Measurements from ENCODE around the gene JDP2. TPM values are rescaled to one million over a fixed set of nuclear protein-coding genes. Genes with fewer than 3 reads are reported as not detected.
"Not testable (repeated sequence)": the region's sequence is repeated elsewhere in the genome, so short reads cannot be mapped to it uniquely, and the experiment has no call there.

The JDP2 gene, protein sequence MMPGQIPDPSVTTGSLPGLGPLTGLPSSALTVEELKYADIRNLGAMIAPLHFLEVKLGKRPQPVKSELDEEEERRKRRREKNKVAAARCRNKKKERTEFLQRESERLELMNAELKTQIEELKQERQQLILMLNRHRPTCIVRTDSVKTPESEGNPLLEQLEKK
- 1 to 10 TPM; 2.4 to 2.6 TPM for total RNA-seq

DNA sequence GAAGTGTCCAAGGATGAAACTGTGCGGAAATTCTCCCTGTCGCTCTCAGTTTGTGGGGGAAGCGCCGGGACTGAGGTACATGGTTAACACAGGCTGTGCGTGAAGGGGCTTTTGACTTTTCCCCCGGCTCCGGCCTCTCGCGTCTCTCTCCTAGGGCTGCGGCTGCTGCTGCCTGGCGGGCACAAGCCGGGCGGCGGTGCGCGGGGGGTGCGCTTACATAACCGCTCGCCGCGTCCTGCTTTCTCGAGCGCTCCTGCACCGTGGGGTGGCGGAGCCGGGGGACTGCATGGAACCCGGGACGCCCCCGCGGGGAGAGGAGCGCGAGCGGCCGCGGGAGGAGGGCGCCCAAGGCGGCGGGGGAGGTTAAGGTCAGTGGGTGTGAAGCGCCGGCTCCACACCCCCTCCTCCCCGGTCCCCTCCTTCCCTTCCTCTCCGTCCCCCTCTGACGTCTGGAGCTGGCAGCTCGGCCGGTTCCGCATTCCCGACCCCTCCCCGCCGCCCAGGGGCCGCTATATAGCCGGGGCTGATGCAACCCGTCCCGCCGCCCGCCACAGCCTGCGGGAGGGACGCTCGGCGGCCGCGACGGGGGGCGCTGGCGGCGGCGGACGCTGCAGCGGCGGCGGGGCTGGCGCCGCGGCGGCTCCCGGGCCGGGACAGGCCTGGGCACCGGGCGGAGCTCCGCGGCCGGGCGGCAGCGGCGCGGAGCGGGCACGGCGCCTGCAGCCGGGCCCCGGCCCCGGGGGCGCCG lies at the start of gene JDP2:
Gene JDP2 (plus strand): TSS at position 541 of the 748 bp plus-strand sequence. CDS start 9,899 bp downstream, outside the sequence.
- POLR2A ChIA-PET, result interaction anchor here (0.6 kb wide), 1 partner anchor 10 kb away, joined by 3 read pairs; no protein-coding TSS in a partner anchor
- CTCF ChIA-PET, result interaction anchor here (0.6 to 1.0 kb wide), 2 partner anchors 13 to 299 kb away, joined by 3 to 4 read pairs; no protein-coding TSS in a partner anchor
- intact Hi-C loops (cut with DNase I, micrococcal nuclease), result loop anchor here (5.0 kb wide), 2 partner anchors 65 to 135 kb away; no protein-coding TSS in a partner anchor
- Mint-ChIP-seq H3K4me1 (peaks cover 17% of the 10 kb centered on the region), H3K27me3 (peaks cover 14% of the 10 kb centered on the region), H3K4me3 (peak within 1 kb of the TSS; percentile 66), H3K36me3 (ENCODE audit: low read depth) (no peaks in the 10 kb centered on the region), H3K27ac (peak within 1 kb of the TSS; percentile 62), H3K9me3 (ENCODE audit: low read depth) (peaks cover 3% of the 10 kb centered on the region)
- ATAC-seq, result peak; percentile 47
- peak; percentile 68 for DNase-seq

DNA sequence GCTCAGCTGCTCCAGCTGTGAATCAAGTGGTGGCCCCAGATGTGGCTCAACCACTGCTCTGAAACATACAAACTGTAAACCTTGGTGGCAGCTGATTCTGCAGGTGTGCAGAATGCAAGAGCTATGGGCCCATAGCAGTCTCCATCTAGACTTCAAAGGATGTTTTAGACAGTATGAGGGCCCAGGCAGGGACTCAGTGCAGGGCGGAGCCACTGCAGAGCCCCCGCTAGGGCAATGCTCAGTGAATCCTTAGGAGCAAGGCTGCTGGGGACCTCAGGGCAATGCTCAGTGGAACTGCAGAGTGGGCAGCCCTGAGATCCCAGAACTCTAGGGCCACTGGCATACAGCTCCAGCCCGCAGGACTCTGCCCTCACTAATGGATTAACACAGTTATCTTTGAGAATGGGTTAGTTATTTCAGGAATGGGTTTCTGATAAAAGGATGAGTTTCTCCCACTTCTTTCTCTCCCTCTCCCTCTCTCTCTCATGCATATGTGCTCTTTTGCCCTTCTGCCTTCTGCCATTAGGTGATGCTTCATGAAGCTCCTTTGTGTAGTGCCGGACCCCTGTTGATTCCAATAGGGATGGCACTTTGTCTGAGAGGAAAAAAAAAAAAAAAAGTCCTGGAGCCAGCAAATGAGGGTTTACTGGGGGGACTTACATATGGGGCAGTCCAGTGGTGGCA lies 48.4 kb upstream of the JDP2 start:
- ATAC-seq, result no peak
- H3K27me3 Mint-ChIP-seq, result peaks cover 3% of the 10 kb centered on the region
- DNase-seq, result no peak
- no peak overlapping the region for H3K27ac Mint-ChIP-seq
- H3K4me3 Mint-ChIP-seq, result no peak overlapping the region
- ChIA-PET CTCF (interaction anchor here (0.7 kb wide), 1 partner anchor 13 kb away, joined by 3 read pairs; no protein-coding TSS in a partner anchor), POLR2A (no interaction called here)
- peaks cover 3% of the 10 kb centered on the region for H3K9me3 Mint-ChIP-seq (ENCODE audit: low read depth)
- no peaks in the 10 kb centered on the region for H3K4me1 Mint-ChIP-seq
- intact Hi-C loops (cut with DNase I, micrococcal nuclease), result no loop called here
- peaks cover under 1% of the 10 kb centered on the region for H3K36me3 Mint-ChIP-seq (ENCODE audit: low read depth)

DNA sequence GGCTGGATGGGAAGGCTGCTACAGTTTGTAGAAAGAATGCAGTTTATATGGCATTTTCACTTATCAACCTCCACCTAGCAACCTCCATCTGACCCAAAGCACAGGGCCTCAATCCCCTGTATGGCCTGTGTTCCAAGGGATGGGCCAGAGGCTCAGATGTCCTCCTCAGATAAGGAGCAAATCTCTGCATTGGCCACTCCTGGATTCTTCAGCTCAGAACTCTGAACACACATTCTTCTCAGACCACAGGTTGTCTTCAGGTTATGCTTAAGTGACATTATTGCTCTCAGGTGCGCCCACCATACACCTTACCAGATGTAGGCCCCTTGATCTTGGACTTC lies 47.9 kb upstream of the JDP2 start:
- ATAC-seq (no peak), DNase-seq (no peak)
- Mint-ChIP-seq H3K36me3 (ENCODE audit: low read depth) (peaks cover 1% of the 10 kb centered on the region), H3K9me3 (ENCODE audit: low read depth) (peaks cover 5% of the 10 kb centered on the region), H3K4me3 (no peak overlapping the region), H3K27ac (no peak overlapping the region), H3K27me3 (peaks cover 5% of the 10 kb centered on the region), H3K4me1 (no peaks in the 10 kb centered on the region)
- CTCF ChIA-PET, result no interaction called here
- POLR2A ChIA-PET, result no interaction called here
- intact Hi-C loops (cut with DNase I, micrococcal nuclease), result no loop called here

DNA sequence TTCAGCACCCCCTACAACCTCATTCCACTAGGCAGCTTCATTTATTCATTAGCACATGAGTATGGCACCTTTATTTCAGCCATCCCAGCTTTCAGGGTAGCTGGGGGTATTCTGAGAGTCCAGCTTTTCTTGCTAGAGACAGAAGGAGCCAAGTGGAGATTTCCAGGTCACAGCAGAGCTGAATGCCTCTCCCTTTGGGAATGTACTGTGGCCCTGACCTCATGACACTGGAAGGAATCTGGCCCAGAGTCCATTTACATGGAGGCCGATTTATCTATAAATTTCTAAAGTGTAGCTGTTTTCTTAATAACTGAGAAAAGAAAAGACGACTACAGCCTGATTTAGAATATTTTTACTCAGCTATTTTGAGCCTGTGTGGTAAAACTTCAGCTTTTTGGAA lies 47.2 kb upstream of the JDP2 start:
- H3K27me3 Mint-ChIP-seq, result peaks cover 5% of the 10 kb centered on the region
- POLR2A ChIA-PET, result no interaction called here

DNA sequence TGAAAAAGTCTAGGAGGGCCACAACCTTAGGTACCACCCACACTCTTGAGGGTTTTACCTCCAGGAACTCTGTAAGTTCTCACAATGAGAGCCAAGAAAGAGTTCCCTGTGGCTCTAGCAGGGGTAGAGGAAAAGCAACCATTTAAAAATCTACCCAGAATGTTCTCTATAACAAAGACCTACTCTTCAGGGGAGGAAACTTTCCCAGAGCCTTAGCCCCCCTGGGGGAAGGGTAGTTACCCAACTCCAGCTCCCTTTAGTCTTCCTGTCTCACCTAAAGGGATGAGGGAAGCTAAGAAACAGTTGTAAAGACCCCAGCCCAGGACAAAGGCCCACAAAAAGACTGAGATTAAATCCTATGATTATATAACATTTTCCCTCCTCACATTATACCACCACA lies 46.2 kb upstream of the JDP2 start:
- Mint-ChIP-seq H3K27me3 (peaks cover 5% of the 10 kb centered on the region), H3K27ac (no peak overlapping the region), H3K9me3 (ENCODE audit: low read depth) (peaks cover 5% of the 10 kb centered on the region), H3K4me3 (no peak overlapping the region), H3K36me3 (ENCODE audit: low read depth) (peaks cover 1% of the 10 kb centered on the region), H3K4me1 (no peaks in the 10 kb centered on the region)
- DNase-seq (no peak), ATAC-seq (no peak)
- ChIA-PET CTCF (interaction anchor here (0.6 to 1.5 kb wide), 4 partner anchors 13 to 174 kb away, joined by 3 to 4 read pairs (median 4); no protein-coding TSS in a partner anchor), POLR2A (interaction anchor here (0.7 kb wide), 1 partner anchor 555 kb away, joined by 5 read pairs; no protein-coding TSS in a partner anchor)
- intact Hi-C loops (cut with DNase I, micrococcal nuclease), result no loop called here

More for the DNA sequence above, 47.2 kb upstream of the JDP2 start:
- ATAC-seq (no peak), DNase-seq (no peak)
- Mint-ChIP-seq H3K36me3 (ENCODE audit: low read depth) (peaks cover 1% of the 10 kb centered on the region), H3K27ac (no peak overlapping the region), H3K4me3 (no peak overlapping the region), H3K4me1 (no peaks in the 10 kb centered on the region), H3K9me3 (ENCODE audit: low read depth) (peaks cover 5% of the 10 kb centered on the region)
- intact Hi-C loops (cut with DNase I, micrococcal nuclease), result no loop called here
- CTCF ChIA-PET, result interaction anchor here (0.7 to 1.5 kb wide), 2 partner anchors 14 to 114 kb away, joined by 3 to 4 read pairs; no protein-coding TSS in a partner anchor

DNA sequence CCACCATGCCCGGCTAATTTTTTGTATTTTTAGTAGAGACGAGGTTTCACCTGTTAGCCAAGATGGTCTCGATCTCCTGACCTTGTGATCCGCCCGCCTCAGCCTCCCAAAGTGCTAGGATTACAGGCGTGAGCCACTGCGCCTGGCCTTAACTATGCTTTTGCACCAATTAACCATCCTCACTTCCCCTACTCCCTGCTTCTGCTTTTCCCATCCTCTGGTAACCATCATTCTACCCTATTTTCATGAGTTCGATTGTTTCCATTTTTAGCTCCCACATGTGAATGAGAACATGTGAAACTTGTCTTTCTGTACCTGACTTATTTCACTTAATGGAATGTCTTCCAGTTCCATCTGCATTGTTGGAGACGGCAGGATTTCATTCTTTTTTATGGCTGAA lies 44.6 kb upstream of the JDP2 start:
- H3K9me3 Mint-ChIP-seq (ENCODE audit: low read depth); DNase-seq; intact Hi-C loops (cut with DNase I, micrococcal nuclease); H3K4me3 Mint-ChIP-seq; H3K27me3 Mint-ChIP-seq; H3K27ac Mint-ChIP-seq; POLR2A ChIA-PET; H3K4me1 Mint-ChIP-seq; H3K36me3 Mint-ChIP-seq (ENCODE audit: low read depth); ATAC-seq: not testable (repeated sequence)
- CTCF ChIA-PET, result interaction anchor here (1.2 to 1.3 kb wide), 2 partner anchors 20 to 668 kb away, joined by 3 read pairs; no protein-coding TSS in a partner anchor

DNA sequence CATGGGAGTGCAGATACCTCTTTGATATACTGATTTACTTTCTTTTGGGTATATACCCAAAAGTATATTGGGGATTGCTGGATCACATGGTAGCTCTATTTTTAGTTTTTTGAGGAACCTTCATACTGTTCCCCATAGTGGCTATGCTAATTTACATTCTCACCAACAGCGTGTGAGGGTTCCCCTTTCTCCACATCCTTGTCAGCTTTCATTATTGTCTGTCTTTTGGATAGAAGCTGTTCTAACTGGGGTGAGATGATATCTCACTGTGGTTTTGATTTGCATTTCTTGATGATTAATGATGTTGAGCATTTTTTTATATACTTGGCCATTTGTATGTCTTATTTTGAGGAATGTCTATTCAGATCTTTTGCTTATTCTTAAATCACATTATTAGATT lies 44.1 kb upstream of the JDP2 start:
- DNase-seq, result no peak
- ChIA-PET CTCF (interaction anchor here (0.6 to 1.3 kb wide), 5 partner anchors 20 to 667 kb away, joined by 3 read pairs; no protein-coding TSS in a partner anchor), POLR2A (interaction anchor here (0.7 kb wide), 1 partner anchor 104 kb away, joined by 3 read pairs; no protein-coding TSS in a partner anchor)
- intact Hi-C loops (cut with DNase I, micrococcal nuclease), result no loop called here
- H3K4me1 Mint-ChIP-seq, result no peaks in the 10 kb centered on the region
- peaks cover 5% of the 10 kb centered on the region for H3K9me3 Mint-ChIP-seq (ENCODE audit: low read depth)
- peaks cover 5% of the 10 kb centered on the region for H3K27me3 Mint-ChIP-seq
- H3K4me3 Mint-ChIP-seq, result no peak overlapping the region
- no peak for ATAC-seq
- no peak overlapping the region for H3K27ac Mint-ChIP-seq
- H3K36me3 Mint-ChIP-seq (ENCODE audit: low read depth), result peaks cover 1% of the 10 kb centered on the region

DNA sequence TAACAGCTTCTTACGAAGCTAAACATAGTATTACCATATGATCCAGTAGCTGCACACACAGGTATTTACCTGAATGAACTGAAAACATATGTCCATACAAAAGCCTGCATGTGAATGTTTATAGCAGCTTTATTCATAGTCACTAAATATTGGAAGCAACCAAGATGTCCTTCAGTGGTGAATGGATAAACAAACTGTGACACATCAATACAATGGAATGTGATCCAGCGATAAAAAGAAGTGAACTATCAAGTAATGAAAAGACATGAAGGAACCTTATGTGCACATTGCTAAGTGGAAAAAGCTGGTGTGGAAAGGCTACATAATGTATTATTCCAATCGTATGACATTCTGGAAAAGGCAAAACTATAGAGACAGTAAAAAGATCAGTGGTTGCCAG lies 38.1 kb upstream of the JDP2 start:
- no peak overlapping the region for H3K27ac Mint-ChIP-seq

DNA sequence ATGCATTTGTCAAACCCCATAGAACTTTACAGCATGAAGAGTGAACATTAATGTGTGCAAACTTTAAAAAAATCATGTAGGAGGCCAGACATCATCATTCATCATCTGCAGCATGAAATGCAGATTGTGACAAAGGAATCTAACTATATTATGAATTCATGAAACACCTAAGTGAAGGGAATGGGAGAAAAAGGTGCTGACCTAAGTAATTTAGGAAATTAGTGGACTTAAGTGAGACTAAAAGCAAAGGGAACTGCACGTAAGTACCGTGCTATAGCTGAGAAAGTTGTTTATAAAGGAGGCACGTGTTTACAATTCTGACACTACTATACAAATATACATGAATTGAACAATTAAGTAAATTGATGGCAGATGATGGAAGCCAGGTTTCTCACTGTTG lies 37.6 kb upstream of the JDP2 start:
- Mint-ChIP-seq H3K9me3 (ENCODE audit: low read depth) (no peaks in the 10 kb centered on the region), H3K27me3 (no peaks in the 10 kb centered on the region), H3K4me1 (no peaks in the 10 kb centered on the region), H3K27ac (no peak overlapping the region), H3K4me3 (no peak overlapping the region), H3K36me3 (ENCODE audit: low read depth) (no peaks in the 10 kb centered on the region)
- ChIA-PET POLR2A (no interaction called here), CTCF (interaction anchor here (0.8 kb wide), 1 partner anchor 30 kb away, joined by 3 read pairs; no protein-coding TSS in a partner anchor)
- intact Hi-C loops (cut with DNase I, micrococcal nuclease), result no loop called here
- no peak for DNase-seq
- ATAC-seq, result no peak

More for the DNA sequence above, 38.1 kb upstream of the JDP2 start:
- H3K36me3 Mint-ChIP-seq (ENCODE audit: low read depth), result no peaks in the 10 kb centered on the region
- POLR2A ChIA-PET, result no interaction called here
- no peaks in the 10 kb centered on the region for H3K9me3 Mint-ChIP-seq (ENCODE audit: low read depth)
- DNase-seq (no peak), ATAC-seq (no peak)
- CTCF ChIA-PET, result interaction anchor here (0.8 kb wide), 1 partner anchor 30 kb away, joined by 3 read pairs; no protein-coding TSS in a partner anchor
- H3K4me1 Mint-ChIP-seq, result no peaks in the 10 kb centered on the region
- intact Hi-C loops (cut with DNase I, micrococcal nuclease), result no loop called here
- no peak overlapping the region for H3K4me3 Mint-ChIP-seq
- peaks cover 2% of the 10 kb centered on the region for H3K27me3 Mint-ChIP-seq

DNA sequence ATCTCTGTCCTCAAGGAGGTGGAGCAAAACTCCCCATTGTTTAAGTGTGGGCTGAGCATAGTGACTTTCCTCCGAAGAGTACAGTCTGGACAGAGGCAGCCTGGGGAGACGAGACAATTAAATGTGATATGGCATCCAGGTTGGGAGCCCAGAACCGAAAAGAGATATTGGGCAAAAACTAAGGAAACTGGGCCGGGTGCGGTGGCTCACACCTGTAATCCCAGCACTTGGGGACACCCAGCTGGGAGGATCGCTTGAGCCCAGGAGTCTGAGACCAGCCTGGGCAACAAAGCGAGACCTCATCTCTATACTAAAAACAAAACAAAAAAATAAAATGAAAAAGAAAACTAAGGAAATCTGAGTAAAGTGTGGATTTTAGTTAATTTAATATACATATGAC lies 35.9 kb upstream of the JDP2 start:
- ChIA-PET CTCF (no interaction called here), POLR2A (no interaction called here)
- H3K27me3 Mint-ChIP-seq, result no peaks in the 10 kb centered on the region
- no peak for ATAC-seq
- H3K27ac Mint-ChIP-seq, result no peak overlapping the region
- H3K9me3 Mint-ChIP-seq (ENCODE audit: low read depth), result no peaks in the 10 kb centered on the region
- no peak overlapping the region for H3K4me3 Mint-ChIP-seq
- H3K4me1 Mint-ChIP-seq, result no peaks in the 10 kb centered on the region
- no peak for DNase-seq
- no peaks in the 10 kb centered on the region for H3K36me3 Mint-ChIP-seq (ENCODE audit: low read depth)
- intact Hi-C loops (cut with DNase I, micrococcal nuclease), result no loop called here

Data from activated CD4-positive, alpha-beta T cell treated with anti-CD3 and anti-CD28 coated beads for 36 hours (primary cell).